T-helper 2 cell treated with Interferon-gamma antibody and Interleukin-4, amounts not matched to agents 5 μg/mL and 100 μg/mL, for 36 hours (primary cell): ENCODE measurements around the gene ADNP2.

Experiments
- DNase-seq: peaks from one replicate; pipeline ENCODE4 v3.0.0; 2021; ENCODE audit warnings: low spot score
- H3K27ac Mint-ChIP-seq: one replicate; pipeline ENCODE4 v1.8.0; 2021; ENCODE audit warnings: mild to moderate bottlenecking, mixed read lengths
- H3K27me3 Mint-ChIP-seq: one replicate; pipeline ENCODE4 v1.8.0; 2021; ENCODE audit warnings: low read depth, mixed read lengths
- H3K36me3 Mint-ChIP-seq: one replicate; pipeline ENCODE4 v1.8.0; 2021; ENCODE audit warnings: low read depth, mixed read lengths
- H3K4me1 Mint-ChIP-seq: one replicate; pipeline ENCODE4 v1.8.0; 2021; ENCODE audit warnings: low read depth, mixed read lengths
- H3K4me3 Mint-ChIP-seq: one replicate; pipeline ENCODE4 v1.8.0; 2022; ENCODE audit warnings: mild to moderate bottlenecking, moderate library complexity, mixed read lengths
- H3K9me3 Mint-ChIP-seq: one replicate; pipeline ENCODE4 v1.8.0; 2021; ENCODE audit warnings: mixed read lengths

Gene ADNP2

DNA sequence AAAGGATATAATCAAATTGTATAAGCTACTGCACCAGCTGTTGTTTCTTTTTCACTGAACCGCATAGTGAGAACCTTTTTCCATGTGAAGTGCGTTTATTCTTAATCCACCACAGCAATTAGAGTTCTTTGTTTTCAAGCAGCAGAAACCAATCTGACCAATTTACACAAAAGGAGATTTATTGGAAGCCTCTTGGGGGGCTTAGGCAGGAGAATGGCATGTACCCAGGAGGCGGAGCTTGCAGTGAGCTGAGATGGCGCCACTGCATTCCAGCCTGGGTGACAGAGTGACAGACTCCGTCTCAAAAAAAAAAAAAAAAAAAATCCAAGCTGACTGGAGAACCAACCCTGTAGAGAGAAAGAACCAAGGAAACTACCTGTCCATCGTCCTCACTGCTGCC, 10.0 kb downstream of the ADNP2 start:
- Mint-ChIP-seq H3K27ac (no peak overlapping the region), H3K36me3 (peaks cover 51% of the 10 kb centered on the region), H3K9me3 (no peaks in the 10 kb centered on the region), H3K4me1 (peaks cover 7% of the 10 kb centered on the region), H3K4me3 (no peak overlapping the region), H3K27me3 (no peaks in the 10 kb centered on the region)
- DNase-seq, result no peak

GRCh38 chr18:80120932-80121331, 11.9 kb downstream of the ADNP2 start:
- Mint-ChIP-seq H3K36me3 (peaks cover 58% of the 10 kb centered on the region), H3K27me3 (no peaks in the 10 kb centered on the region), H3K9me3 (no peaks in the 10 kb centered on the region), H3K4me1 (peaks cover 8% of the 10 kb centered on the region), H3K4me3 (no peak overlapping the region), H3K27ac (no peak overlapping the region)
- DNase-seq, result no peak

GRCh38 chr18:80124131-80124530, 15.1 kb downstream of the ADNP2 start:
- no peak overlapping the region for H3K27ac Mint-ChIP-seq
- no peaks in the 10 kb centered on the region for H3K9me3 Mint-ChIP-seq
- H3K36me3 Mint-ChIP-seq, result peaks cover 55% of the 10 kb centered on the region
- peaks cover 17% of the 10 kb centered on the region for H3K4me1 Mint-ChIP-seq
- no peaks in the 10 kb centered on the region for H3K27me3 Mint-ChIP-seq
- no peak overlapping the region for H3K4me3 Mint-ChIP-seq
- no peak for DNase-seq

DNA sequence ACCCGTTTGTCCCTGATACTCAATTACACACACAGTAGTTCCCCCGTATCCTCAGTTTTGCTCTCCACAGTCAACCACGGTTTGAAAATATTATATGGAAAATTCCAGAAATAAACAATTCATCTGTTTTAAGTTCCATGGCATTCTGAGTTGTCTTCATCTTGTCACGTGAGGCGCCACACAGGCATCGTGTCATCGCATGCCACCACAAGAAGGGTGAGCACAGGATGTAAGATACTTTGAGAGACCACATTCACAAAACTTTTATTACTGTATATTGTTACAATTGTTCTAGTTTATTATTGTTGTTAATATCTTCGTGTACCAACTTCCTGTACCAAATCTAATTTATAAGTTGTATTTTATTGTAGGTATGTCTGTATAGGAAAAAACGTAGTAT, 17.7 kb downstream of the ADNP2 start:
- Mint-ChIP-seq H3K27me3 (no peaks in the 10 kb centered on the region), H3K9me3 (no peaks in the 10 kb centered on the region), H3K27ac (no peak overlapping the region), H3K36me3 (peaks cover 46% of the 10 kb centered on the region), H3K4me1 (peaks cover 32% of the 10 kb centered on the region), H3K4me3 (no peak overlapping the region)
- DNase-seq, result no peak

DNA sequence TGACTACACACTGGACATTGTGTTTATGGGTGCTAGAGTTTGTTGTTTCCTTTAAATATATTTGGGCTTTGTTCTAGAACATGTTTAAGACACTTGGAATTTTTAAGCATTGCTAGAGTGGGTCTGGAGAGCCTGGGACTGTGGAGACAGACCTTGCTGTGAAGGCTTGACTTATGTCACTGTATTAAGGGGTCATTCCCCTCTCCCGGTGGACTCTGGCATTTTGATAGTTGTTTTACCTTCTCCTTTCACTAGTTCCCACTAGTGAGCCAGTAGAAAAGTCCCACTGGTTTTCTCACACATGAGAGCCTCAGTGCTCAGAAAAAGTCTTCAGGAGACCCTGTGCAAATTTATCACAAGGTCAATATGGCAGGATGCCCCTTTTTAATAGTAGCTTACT, 18.6 kb downstream of the ADNP2 start:
- no peak overlapping the region for H3K4me3 Mint-ChIP-seq
- H3K36me3 Mint-ChIP-seq, result peaks cover 41% of the 10 kb centered on the region
- no peak overlapping the region for H3K27ac Mint-ChIP-seq

GRCh38 chr18:80129672-80130367, 20.8 kb downstream of the ADNP2 start:
- DNase-seq, result no peak
- Mint-ChIP-seq H3K4me3 (no peak overlapping the region), H3K27ac (no peak overlapping the region), H3K4me1 (peaks cover 42% of the 10 kb centered on the region), H3K36me3 (peaks cover 36% of the 10 kb centered on the region), H3K27me3 (no peaks in the 10 kb centered on the region), H3K9me3 (no peaks in the 10 kb centered on the region)

More for the DNA sequence above, 18.6 kb downstream of the ADNP2 start:
- Mint-ChIP-seq H3K4me1 (peaks cover 38% of the 10 kb centered on the region), H3K27me3 (no peaks in the 10 kb centered on the region), H3K9me3 (no peaks in the 10 kb centered on the region)
- no peak for DNase-seq

DNA sequence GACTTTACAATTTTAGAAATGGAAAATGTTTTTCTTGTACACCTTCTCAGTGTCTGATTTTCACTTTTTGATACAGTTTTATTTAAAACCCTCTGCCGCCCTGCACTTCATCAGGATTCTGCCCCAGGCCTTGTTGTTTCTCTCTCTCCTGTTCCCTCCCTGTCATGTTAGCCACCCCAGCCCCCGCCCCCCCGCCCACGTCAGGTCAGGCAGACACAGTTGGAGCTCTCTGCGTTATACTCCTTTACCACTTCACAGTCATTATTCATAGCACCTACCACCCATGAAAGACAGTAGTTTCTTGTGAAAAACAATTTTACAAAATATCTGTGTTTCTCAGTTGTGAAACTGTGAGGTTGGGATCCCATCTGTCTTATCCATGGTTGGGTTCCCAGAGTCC, 21.5 kb downstream of the ADNP2 start:
- no peak for DNase-seq

GRCh38 chr18:80132180-80132812, 23.2 kb downstream of the ADNP2 start:
- H3K4me3 Mint-ChIP-seq, result no peak overlapping the region
- H3K36me3 Mint-ChIP-seq, result peaks cover 40% of the 10 kb centered on the region

More for the DNA sequence above, 21.5 kb downstream of the ADNP2 start:
- Mint-ChIP-seq H3K9me3 (no peaks in the 10 kb centered on the region), H3K27ac (peak overlapping the region; percentile 36), H3K36me3 (peaks cover 37% of the 10 kb centered on the region), H3K4me3 (no peak overlapping the region), H3K4me1 (peaks cover 42% of the 10 kb centered on the region), H3K27me3 (no peaks in the 10 kb centered on the region)

GRCh38 chr18:80133124-80133523, 24.1 kb downstream of the ADNP2 start:
- H3K36me3 Mint-ChIP-seq, result peaks cover 42% of the 10 kb centered on the region

More at GRCh38 chr18:80132180-80132812, 23.2 kb downstream of the ADNP2 start:
- no peak for DNase-seq
- H3K4me1 Mint-ChIP-seq, result peaks cover 32% of the 10 kb centered on the region
- no peaks in the 10 kb centered on the region for H3K9me3 Mint-ChIP-seq
- H3K27ac Mint-ChIP-seq, result peak overlapping the region; percentile 55
- H3K27me3 Mint-ChIP-seq, result no peaks in the 10 kb centered on the region

GRCh38 chr18:80135136-80135535, 26.1 kb downstream of the ADNP2 start:
- Mint-ChIP-seq H3K36me3 (peaks cover 41% of the 10 kb centered on the region), H3K4me3 (no peak overlapping the region), H3K4me1 (peaks cover 25% of the 10 kb centered on the region), H3K9me3 (no peaks in the 10 kb centered on the region), H3K27ac (no peak overlapping the region), H3K27me3 (no peaks in the 10 kb centered on the region)
- DNase-seq, result no peak

More at GRCh38 chr18:80133124-80133523, 24.1 kb downstream of the ADNP2 start:
- peak overlapping the region; percentile 75 for H3K27ac Mint-ChIP-seq
- no peak for DNase-seq
- peaks cover 30% of the 10 kb centered on the region for H3K4me1 Mint-ChIP-seq
- H3K4me3 Mint-ChIP-seq, result no peak overlapping the region
- H3K9me3 Mint-ChIP-seq, result no peaks in the 10 kb centered on the region
- H3K27me3 Mint-ChIP-seq, result no peaks in the 10 kb centered on the region

DNA sequence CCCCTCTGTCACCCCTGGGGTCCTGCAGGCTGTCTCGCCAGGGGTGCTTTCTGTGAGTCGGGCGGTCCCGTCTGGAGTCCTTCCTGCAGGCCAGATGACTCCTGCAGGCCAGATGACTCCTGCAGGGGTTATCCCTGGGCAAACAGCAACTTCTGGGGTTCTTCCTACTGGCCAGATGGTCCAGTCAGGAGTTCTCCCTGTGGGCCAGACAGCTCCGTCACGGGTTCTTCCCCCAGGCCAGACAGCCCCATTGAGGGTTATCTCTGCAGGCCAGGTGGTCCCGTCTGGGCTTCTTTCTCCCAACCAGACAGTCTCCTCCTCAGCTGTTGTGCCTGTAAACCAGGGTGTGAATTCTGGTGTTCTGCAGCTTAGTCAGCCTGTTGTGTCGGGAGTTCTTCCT, 27.6 kb downstream of the ADNP2 start:
- H3K36me3 Mint-ChIP-seq, result peaks cover 37% of the 10 kb centered on the region
- H3K27ac Mint-ChIP-seq, result no peak overlapping the region

DNA sequence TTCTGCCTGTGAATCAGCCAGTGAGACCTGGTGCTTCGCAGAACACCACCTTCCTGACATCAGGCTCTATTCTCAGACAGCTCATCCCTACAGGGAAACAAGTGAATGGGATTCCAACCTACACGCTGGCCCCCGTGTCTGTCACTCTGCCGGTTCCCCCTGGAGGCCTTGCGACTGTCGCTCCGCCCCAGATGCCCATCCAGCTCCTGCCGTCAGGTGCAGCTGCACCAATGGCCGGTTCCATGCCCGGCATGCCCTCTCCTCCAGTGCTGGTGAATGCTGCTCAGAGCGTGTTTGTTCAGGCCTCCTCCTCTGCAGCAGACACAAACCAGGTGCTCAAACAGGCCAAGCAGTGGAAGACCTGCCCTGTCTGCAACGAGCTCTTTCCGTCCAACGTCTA, 28.1 kb downstream of the ADNP2 start:
- H3K9me3 Mint-ChIP-seq, result no peaks in the 10 kb centered on the region
- H3K4me1 Mint-ChIP-seq, result peaks cover 9% of the 10 kb centered on the region
- H3K36me3 Mint-ChIP-seq, result peaks cover 33% of the 10 kb centered on the region
- no peaks in the 10 kb centered on the region for H3K27me3 Mint-ChIP-seq
- DNase-seq, result no peak
- no peak overlapping the region for H3K4me3 Mint-ChIP-seq
- H3K27ac Mint-ChIP-seq, result no peak overlapping the region

More for the DNA sequence above, 27.6 kb downstream of the ADNP2 start:
- H3K9me3 Mint-ChIP-seq, result no peaks in the 10 kb centered on the region
- no peak overlapping the region for H3K4me3 Mint-ChIP-seq
- DNase-seq, result no peak
- H3K27me3 Mint-ChIP-seq, result no peaks in the 10 kb centered on the region
- H3K4me1 Mint-ChIP-seq, result peaks cover 13% of the 10 kb centered on the region

DNA sequence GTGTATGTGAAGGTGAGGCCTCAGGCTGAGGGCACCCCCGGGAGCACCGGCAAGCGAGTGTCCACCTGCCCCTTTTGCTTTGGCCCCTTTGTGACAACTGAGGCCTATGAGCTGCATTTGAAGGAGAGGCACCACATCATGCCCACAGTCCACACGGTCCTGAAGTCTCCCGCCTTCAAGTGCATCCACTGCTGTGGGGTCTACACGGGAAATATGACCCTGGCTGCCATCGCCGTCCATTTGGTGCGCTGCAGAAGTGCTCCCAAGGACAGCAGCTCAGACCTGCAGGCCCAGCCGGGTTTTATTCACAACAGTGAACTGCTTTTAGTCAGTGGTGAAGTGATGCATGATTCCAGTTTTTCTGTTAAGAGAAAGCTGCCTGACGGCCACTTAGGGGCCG, 28.9 kb downstream of the ADNP2 start:
- Mint-ChIP-seq H3K27me3 (no peaks in the 10 kb centered on the region), H3K9me3 (no peaks in the 10 kb centered on the region), H3K4me3 (no peak overlapping the region), H3K4me1 (peaks cover 3% of the 10 kb centered on the region), H3K36me3 (peaks cover 31% of the 10 kb centered on the region), H3K27ac (no peak overlapping the region)
- no peak for DNase-seq

- H3K36me3 Mint-ChIP-seq, result peaks cover 24% of the 10 kb centered on the region
- H3K4me1 Mint-ChIP-seq, result peaks cover 1% of the 10 kb centered on the region
- H3K9me3 Mint-ChIP-seq, result no peaks in the 10 kb centered on the region
- H3K27ac Mint-ChIP-seq, result no peak overlapping the region
- no peak for DNase-seq
- no peaks in the 10 kb centered on the region for H3K27me3 Mint-ChIP-seq
- H3K4me3 Mint-ChIP-seq, result no peak overlapping the region
Observed at GRCh38 chr18:80140455-80140985, 31.5 kb downstream of the ADNP2 start.
